A204.1 (cell line): ENCODE data around the gene GGN.
"Not testable (repeated sequence)": the region's sequence is repeated elsewhere in the genome, so short reads cannot be mapped to it uniquely, and the experiment has no call there.

Source experiments
- FAIRE-seq: peaks from 2 replicates; lab custom pipeline; 2012; peaks lifted over from hg19 to GRCh38; lab: Jason Lieb, UNC

GGN gene

DNA sequence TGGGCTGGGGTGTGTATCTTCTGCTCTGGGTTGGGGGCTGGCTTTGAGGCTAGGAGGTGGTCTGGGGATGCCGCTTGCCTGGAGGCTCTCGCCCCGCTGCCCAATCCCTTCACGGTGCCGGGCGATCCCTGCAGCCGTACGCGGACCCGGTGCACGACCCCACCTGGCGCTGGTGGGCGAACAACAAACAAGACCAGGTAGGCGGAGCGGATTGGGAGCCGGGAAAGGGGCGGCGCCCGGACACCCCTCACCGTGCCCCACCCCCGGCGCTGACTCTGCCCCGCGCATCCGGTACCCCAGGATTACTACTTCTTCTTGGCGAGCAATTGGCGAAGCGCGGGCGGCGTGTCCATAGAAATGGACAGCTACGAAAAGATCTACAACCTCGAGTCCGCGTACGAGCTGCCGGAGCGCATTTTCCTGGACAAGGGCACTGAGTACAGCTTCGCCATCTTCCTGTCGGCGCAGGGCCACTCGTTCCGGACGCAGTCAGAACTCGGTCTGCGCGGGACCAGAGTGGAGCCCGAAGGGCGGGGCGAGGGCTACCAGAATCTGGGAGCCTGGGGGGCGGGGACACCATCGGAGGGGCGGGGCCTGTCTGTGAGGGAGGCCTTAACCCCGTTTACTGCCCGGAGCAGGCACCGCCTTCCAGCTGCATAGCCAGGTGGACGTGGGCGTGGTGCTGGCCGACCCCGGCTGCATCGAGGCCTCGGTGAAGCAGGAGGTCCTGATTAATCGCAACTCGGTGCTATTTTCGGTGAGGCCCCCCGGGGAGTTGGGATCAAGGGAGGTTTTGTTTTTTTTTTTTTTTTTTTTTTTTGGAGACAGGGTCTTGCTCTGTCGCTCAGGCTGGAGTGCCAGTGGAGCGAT, 25.5 kb downstream of the GGN start:
- no peak for FAIRE-seq

GRCh38 chr19:38361633-38362075, 26.2 kb downstream of the GGN start:
- no peak for FAIRE-seq

GRCh38 chr19:38360839-38361631, 26.8 kb downstream of the GGN start:
- no peak for FAIRE-seq

GRCh38 chr19:38360351-38360750, 27.5 kb downstream of the GGN start:
- no peak for FAIRE-seq

DNA sequence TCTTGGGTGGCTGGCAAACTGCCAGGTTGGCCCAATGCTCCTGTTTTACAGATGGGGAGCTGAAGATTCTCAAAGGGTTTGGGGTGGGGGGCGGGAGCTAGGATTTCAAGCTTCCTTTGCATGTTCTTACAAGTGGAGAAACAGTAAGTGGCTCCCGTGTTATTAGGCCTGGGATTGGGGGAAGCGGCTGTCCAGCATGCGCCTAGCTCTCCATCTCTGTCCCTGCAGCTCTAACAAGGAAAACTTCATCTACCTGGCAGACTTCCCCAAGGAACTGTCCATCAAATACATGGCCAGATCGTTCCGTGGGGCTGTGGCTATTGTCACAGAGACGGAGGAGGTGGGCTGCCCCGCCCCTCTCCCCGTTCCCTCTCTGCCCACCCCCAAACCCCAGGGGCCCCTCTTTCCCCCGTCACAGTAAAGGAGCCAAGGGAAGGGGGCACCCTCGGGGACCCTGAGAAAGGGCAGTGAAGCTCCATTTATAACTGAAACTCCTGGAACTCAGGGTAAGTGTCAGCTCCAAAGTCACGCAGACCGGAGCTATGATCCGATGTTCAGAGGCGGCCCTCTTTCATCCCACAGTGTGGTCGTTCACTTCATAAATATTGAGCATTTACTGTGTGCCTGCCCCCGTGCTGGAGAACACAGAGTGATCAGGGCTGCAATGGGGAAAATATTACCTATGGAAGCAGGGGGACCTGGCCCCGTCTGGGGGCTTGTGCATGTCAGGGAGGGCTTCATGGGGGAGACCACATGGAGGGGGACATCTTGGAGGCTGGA, 28.4 kb downstream of the GGN start:
- FAIRE-seq = no peak

GRCh38 chr19:38358071-38358470, 29.8 kb downstream of the GGN start:
- no peak for FAIRE-seq

DNA sequence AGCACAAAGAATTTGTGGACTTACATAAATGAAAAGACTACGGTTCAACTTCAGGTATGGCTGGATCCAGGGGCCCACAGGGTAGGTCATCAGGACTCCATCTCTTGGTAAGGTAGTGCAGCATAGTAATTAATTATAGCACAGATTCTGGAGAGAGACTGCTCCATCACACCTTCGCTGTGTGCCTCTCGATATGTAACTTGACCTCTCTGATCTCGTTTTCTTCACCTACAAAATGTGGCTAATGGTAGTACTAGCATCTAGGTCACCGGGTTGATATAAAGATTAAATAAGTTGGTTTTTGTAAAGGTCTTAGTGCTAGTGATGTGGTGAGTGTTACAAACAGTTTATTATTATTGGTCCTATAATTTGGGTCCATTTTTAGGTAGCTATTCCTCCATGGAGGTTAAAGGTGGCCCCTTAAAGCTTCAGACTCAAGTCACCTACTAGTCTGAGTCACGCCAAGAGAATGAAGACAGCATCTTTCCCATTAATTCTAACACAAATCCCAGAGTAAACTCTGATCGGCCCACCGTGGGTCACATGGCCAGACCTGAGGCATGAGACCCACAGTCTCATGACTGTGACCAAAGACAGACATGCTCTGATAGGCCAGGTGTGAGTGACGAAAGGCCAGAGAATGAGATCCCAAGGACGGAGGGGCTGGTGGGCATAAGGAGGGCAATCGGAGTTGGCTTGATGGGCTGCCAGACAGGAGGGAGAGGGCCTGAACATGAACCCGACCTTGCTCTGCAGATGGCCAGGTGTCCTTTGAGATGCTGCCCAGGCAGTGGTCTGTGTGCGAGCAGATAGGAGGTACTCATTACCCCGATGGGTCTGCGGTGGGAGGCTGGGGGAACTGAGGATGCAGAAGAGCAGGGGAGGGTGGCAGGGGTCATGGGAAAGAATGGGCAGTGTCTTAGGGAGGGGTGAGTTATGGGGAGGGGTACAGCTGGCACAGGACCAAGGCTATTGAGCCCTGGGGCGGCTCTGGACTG, 31.8 kb downstream of the GGN start:
- FAIRE-seq = no peak

GRCh38 chr19:38352611-38353010, 35.2 kb downstream of the GGN start:
- FAIRE-seq = no peak

DNA sequence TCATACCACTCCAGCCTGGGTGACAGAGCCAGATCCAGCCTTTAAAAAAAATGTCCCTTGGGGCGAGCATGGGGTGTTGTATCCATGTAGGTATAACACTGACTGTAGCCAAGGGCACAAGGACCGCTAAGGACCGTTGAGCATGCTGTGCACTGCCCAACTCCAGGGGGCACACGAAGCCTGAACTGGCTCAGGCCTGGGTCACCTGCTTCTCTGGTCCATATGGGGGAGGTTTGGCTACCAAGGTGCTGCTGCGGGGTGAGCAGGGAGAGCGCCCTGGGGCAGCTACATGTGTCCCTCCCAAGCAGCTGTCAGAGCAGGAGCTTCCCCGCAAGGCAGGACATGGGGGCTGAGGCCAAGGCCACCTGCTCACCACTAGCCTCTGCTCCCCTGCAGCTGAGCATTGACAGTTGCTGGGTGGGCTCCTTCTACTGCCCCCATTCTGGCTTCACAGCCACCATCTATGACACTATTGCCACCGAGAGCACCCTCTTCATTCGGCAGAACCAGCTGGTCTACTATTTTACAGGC, 35.9 kb downstream of the GGN start:
- no peak for FAIRE-seq

- FAIRE-seq = no peak
These were observed 37.0 kb downstream of the GGN start for GRCh38 chr19:38350883-38351282.

GRCh38 chr19:38346837-38347236, 41.0 kb downstream of the GGN start:
- no peak for FAIRE-seq

DNA sequence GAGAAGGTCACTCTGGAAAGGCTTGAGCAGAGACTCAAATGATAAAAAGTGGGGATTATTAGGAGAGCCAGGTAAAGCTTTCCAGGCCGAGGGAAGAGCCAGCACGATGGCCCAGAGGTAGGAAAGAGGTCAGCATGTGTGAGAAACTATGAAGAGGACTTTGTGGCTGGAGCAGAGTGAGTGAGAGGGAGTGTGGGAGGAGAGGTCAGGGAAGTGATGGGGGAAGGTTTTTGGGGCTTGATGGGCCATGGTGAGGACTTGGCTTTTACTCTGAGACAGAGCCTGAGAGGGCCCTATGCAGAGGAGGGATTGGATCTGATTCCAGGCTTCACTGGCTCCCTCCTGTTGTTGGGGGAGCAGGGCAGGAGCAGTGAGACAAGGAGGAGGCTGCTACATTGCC, 46.9 kb downstream of the GGN start:
- no peak for FAIRE-seq

DNA sequence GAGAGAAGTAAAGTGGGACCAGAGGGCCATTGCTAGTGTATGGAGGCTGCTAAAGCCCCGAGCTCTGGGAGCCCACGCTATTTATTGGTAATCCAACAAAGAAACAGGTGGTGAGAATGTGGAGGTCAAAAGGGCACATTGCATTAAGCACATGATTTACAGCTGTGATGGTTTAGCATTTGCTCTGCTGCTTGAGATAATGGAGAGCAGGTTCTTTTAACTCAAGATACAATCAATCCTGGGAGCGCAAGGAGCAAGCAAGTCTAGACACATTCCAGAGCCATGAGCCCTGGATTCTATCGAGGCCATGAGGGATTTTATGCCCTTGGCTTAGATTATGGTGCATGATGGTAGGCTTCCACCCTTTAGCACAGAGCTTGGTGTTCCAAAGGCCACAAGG, 48.8 kb downstream of the GGN start:
- not testable (repeated sequence) for FAIRE-seq

GRCh38 chr19:38337360-38337653, 50.5 kb downstream of the GGN start:
- FAIRE-seq = no peak

DNA sequence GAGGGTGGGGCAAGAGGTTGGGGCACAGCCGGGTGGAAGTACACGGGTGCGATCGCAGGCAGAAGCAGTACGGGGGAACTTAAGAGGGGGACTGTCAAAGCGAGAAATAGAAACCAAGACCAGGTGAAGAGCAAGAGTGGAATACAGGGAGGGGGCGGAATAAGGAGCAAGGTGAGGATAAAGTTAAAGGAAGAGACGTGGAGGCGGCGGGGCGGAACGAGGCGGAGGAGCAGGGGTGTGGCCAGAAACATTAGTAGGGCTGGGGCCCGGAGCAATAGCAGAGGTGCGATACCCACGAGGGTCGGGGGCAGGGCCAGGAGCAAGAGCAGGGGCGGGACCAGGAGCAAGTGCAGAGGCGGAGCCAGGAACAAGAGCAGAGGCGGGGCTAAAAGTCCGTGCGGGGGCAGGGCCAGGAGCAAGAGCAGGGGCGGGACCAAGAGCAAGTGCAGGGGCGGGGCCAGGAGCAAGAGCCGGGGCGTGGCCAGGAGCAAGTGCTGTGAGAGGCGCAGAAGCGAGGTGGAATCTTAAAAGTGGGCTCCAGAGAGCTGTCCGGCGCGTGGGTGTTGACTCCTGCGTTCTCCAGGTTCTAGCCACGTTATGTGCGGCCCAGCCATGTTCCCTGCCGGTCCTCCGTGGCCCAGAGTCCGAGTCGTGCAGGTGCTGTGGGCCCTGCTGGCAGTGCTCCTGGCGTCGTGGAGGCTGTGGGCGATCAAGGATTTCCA, 51.0 kb downstream of the GGN start:
- peak; percentile 95 for FAIRE-seq

- FAIRE-seq = peak; percentile 98
These were observed 51.7 kb downstream of the GGN start for GRCh38 chr19:38335949-38336637.
